ENCODE results near the gene MVB12B. TPM values are rescaled to one million over a fixed set of nuclear protein-coding genes. Genes with fewer than 3 reads are reported as not detected.

Gene MVB12B
- total and polyA plus RNA-seq, 10 donors, result 2.8 to 52.4 (median 34.8) TPM

DNA sequence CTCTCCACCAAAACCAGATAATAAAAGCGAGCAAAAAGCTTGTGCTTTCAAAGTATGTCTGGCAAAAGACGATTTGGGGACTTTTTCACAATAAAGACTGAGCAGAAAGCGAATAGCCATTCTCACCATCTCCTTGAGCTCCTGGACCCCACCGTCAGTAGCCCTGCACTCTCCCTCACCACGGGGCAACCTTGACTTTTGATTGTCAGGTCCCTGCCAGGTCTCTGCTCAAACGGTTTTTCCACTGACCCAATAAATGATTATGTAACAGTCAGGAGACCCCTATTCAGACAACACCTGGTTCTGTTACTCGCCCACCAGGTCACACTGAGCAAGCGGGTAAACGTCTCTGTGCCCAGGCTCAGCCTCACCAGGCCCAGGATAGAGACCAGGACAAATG lies 131.3 kb downstream of the MVB12B start:
- TF ChIP-seq, protein P1, sequence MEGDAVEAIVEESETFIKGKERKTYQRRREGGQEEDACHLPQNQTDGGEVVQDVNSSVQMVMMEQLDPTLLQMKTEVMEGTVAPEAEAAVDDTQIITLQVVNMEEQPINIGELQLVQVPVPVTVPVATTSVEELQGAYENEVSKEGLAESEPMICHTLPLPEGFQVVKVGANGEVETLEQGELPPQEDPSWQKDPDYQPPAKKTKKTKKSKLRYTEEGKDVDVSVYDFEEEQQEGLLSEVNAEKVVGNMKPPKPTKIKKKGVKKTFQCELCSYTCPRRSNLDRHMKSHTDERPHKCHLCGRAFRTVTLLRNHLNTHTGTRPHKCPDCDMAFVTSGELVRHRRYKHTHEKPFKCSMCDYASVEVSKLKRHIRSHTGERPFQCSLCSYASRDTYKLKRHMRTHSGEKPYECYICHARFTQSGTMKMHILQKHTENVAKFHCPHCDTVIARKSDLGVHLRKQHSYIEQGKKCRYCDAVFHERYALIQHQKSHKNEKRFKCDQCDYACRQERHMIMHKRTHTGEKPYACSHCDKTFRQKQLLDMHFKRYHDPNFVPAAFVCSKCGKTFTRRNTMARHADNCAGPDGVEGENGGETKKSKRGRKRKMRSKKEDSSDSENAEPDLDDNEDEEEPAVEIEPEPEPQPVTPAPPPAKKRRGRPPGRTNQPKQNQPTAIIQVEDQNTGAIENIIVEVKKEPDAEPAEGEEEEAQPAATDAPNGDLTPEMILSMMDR (IDR thresholded peaks at IDR 0.05 in 8 of 11, conservative IDR thresholded peaks at IDR 0.05 in 3 of 11), result no peak
- no peak for TF ChIP-seq POLR2A (IDR thresholded peaks at IDR 0.05)
- TF ChIP-seq POLR2AphosphoS5 (IDR thresholded peaks at IDR 0.05), result no peak
- Histone ChIP-seq H3K36me3 (peaks cover 0 to 65% (median 0%) of the 10 kb centered on the region in 6 donors), H3K9me3 (no peaks in the 10 kb centered on the region), H3K4me1 (peaks cover 0 to 1% (median 0%) of the 10 kb centered on the region in 6 donors), H3K4me3 (no peak overlapping the region), H3K27me3 (replicated peaks in 1 of 7) (no peaks in the 10 kb centered on the region), H3K27ac (no peak overlapping the region)
- no peak for DNase-seq
- intact Hi-C loops (cut with DNase I; ENCODE audit: low total_unique reads), result no loop called here
- WGBS, 5 donors, result 82 to 94% (median 88%) methylated on average over 9 of the region's 9 CpGs

DNA sequence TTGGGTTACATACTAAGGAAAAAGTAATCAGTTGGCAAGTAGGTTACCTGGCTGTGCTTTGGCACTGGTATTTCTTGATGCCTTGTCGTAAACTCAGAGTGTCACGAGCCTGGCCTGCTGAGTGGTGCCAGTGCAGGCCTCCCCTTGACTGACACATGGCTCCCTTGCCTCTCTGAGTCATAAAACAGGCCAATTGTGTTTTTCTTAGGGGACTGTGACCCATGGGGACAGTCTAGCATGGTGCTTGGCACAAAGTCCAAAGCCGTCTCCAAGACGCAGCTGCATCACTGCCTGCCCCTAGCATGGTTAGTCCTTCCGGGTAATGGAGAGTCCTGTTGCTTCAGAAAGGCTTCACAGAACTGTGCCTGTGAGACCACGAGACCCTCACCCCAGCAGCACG lies 132.5 kb downstream of the MVB12B start:
- intact Hi-C loops (cut with DNase I; ENCODE audit: low total_unique reads), result no loop called here
- Histone ChIP-seq H3K27ac (no peak overlapping the region), H3K9me3 (no peaks in the 10 kb centered on the region), H3K4me3 (no peak overlapping the region), H3K27me3 (replicated peaks in 1 of 7) (no peaks in the 10 kb centered on the region), H3K36me3 (peaks cover 0 to 55% (median 0%) of the 10 kb centered on the region in 6 donors), H3K4me1 (no peaks in the 10 kb centered on the region)
- TF ChIP-seq POLR2A (IDR thresholded peaks at IDR 0.05) (no peak), POLR2AphosphoS5 (IDR thresholded peaks at IDR 0.05) (no peak)
- TF ChIP-seq, protein P1 (IDR thresholded peaks at IDR 0.05 in 8 of 11, conservative IDR thresholded peaks at IDR 0.05 in 3 of 11), result no peak
- WGBS, 5 donors, result 85 to 97% (median 95%) methylated on average over 4 to 7 of the region's 7 CpGs
- DNase-seq, result peak; percentile 44

DNA sequence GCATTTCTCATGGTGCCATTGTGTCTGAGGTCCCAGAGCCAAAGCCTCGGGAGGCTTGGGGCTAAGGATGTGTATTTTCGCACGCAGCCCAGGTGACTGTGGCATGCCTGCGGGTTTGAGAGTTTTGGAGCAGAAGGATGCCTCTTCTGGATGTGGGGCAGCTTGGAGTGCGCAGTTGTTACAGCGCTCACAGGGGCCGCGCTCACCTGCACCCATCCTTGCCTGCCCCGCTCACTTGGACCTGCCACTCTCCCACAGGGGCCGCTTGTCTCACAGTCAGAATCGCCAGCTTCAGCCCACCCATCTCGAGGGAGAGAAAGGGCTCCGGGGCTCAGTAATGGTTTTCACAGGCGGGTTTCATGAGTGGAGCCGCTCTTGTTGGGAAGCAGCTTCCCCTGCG lies 132.9 kb downstream of the MVB12B start:
- WGBS, 5 donors, result 87 to 96% (median 95%) methylated on average over 13 to 16 of the region's 16 CpGs
- H3K36me3 ChIP-seq, result peaks cover 0 to 55% (median 0%) of the 10 kb centered on the region in 6 donors
- no peaks in the 10 kb centered on the region for H3K9me3 ChIP-seq
- intact Hi-C loops (cut with DNase I; ENCODE audit: low total_unique reads), result no loop called here
- TF ChIP-seq POLR2A (IDR thresholded peaks at IDR 0.05), result no peak
- TF ChIP-seq POLR2AphosphoS5 (IDR thresholded peaks at IDR 0.05), result no peak
- no peaks in the 10 kb centered on the region for H3K27me3 ChIP-seq (replicated peaks in 1 of 7)
- DNase-seq, result peak; percentile 40
- no peaks in the 10 kb centered on the region for H3K4me1 ChIP-seq
- no peak overlapping the region for H3K4me3 ChIP-seq
- H3K27ac ChIP-seq, result no peak overlapping the region

DNA sequence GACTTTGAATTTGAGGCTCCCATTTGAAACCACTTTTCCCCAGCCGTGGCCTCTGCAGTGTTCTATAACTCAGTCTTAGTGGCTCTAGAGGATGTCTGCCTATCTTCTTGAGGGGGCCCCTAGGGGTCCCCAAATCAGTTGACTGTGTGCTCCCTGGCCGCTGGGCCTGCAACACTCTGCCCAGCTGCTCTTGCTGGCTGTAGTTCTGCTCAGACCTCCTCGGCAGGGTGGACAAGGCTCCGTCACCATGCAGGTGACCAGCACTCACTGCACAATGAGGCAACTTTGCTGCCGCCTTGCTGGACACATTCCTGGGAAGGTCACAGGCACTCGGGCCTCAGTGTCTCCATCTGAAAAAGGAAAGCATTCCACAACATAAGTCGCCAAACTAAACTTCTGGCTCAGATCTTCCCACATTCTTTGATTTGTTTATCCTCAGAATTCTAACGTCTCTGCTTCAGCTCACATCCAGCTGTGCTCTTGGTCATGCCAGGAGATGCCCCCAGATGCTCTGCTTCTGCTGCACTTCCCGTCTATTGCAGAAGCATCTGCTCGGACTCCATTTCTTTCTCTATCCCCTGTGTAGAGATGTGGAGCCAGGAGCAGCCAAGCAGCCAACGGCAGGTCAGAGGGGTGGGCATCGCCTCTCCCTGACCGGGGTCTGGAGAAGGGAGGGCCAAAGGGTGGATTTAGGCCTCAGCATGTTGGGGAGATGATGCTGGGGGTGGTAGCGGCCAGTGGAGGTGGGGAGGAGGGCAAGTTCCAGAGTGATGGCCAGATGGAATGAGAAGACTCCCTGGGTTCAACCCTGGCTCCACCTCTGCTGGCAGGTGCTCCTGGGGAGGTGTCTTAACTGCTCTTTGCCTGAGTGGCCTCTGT lies 133.6 kb downstream of the MVB12B start:
- TF ChIP-seq, protein P1 (IDR thresholded peaks at IDR 0.05 in 8 of 11, conservative IDR thresholded peaks at IDR 0.05 in 3 of 11), result no peak
- TF ChIP-seq POLR2AphosphoS5 (IDR thresholded peaks at IDR 0.05), result no peak
- no peaks in the 10 kb centered on the region for H3K4me1 ChIP-seq
- intact Hi-C loops (cut with DNase I; ENCODE audit: low total_unique reads), result no loop called here
- WGBS, 5 donors, result 87 to 91% (median 89%) methylated on average over 14 of the region's 14 CpGs
- peaks cover 0 to 50% (median 0%) of the 10 kb centered on the region in 6 donors for H3K36me3 ChIP-seq
- H3K9me3 ChIP-seq, result no peaks in the 10 kb centered on the region
- H3K27ac ChIP-seq, result no peak overlapping the region
- DNase-seq, result peak; percentile 41
- H3K27me3 ChIP-seq (replicated peaks in 1 of 7), result no peaks in the 10 kb centered on the region
- no peak overlapping the region for H3K4me3 ChIP-seq
